ENCODE data around the gene CMTM7. TPM values are rescaled to one million over a fixed set of nuclear protein-coding genes. Genes with fewer than 3 reads are reported as not detected.

The CMTM7 gene
- total and polyA plus RNA-seq, 10 of the 15 experiments (the other 5 are each of a cell fraction or from before 2014, with no cell fraction given), result 3.7 to 36.4 (median 14.7) TPM

DNA sequence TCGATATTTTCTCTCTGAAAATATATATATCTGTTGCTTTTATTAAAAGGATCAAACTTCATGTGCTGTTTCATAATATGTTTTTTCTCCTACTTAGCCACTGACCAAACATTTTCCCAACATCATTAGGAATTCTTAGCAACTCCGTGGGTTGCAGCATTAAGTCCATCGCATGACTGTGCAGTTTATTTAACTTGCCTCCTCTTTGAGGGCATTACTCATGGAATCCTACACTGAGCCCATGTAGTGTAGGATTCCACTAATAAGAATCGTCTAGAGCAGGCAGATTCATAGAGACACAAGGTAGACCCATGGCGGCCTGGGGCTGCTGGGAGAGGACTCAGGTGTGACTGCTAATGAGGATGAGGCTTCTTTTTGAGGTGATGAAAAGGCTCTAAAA lies 61.7 kb downstream of the CMTM7 start:
- in situ Hi-C loops (cut with MboI), result no loop called here
- ATAC-seq, result no peak
- Histone ChIP-seq H3K79me2 (ENCODE audit: control insufficient read depth, insufficient read depth, low read length) (no peaks in the 10 kb centered on the region), H3K9ac (ENCODE audit: control insufficient read depth, insufficient read depth, low read length) (no peak overlapping the region), H3K27me3 (replicated peaks in 1 of 2; ENCODE audit: control insufficient read depth in 2 of 2, insufficient read depth in 2 of 2, low read length in 1 of 2) (no peaks in the 10 kb centered on the region; a peak in 1 of 4 replicates), H3K4me3 (no peak overlapping the region), H2AFZ (ENCODE audit: control insufficient read depth, low read depth, low read length) (no peak overlapping the region), H4K20me1 (ENCODE audit: control insufficient read depth, insufficient read depth) (no peaks in the 10 kb centered on the region), H3K36me3 (ENCODE audit: control insufficient read depth in 2 of 2, insufficient read depth in 2 of 2, low read length in 1 of 2) (peaks cover 0 to 4% of the 10 kb centered on the region in 2 experiments; a peak in 1 of 4 replicates), H3K4me2 (ENCODE audit: control insufficient read depth, insufficient read depth) (no peak overlapping the region), H3K27ac (ENCODE audit: control insufficient read depth, insufficient read depth) (no peak overlapping the region), H3K4me1 (ENCODE audit: control insufficient read depth, insufficient read depth, low read length) (peaks cover 23% of the 10 kb centered on the region), H3K9me3 (replicated peaks; ENCODE audit: control insufficient read depth, insufficient read depth, low read length) (no peaks in the 10 kb centered on the region)
- BruUV-seq (replicated peaks), result no TSS peak
- no peak for TF ChIP-seq SIN3A (IDR thresholded peaks at IDR 0.05; ENCODE audit: low read depth, low read length)
- TF ChIP-seq, protein P1, sequence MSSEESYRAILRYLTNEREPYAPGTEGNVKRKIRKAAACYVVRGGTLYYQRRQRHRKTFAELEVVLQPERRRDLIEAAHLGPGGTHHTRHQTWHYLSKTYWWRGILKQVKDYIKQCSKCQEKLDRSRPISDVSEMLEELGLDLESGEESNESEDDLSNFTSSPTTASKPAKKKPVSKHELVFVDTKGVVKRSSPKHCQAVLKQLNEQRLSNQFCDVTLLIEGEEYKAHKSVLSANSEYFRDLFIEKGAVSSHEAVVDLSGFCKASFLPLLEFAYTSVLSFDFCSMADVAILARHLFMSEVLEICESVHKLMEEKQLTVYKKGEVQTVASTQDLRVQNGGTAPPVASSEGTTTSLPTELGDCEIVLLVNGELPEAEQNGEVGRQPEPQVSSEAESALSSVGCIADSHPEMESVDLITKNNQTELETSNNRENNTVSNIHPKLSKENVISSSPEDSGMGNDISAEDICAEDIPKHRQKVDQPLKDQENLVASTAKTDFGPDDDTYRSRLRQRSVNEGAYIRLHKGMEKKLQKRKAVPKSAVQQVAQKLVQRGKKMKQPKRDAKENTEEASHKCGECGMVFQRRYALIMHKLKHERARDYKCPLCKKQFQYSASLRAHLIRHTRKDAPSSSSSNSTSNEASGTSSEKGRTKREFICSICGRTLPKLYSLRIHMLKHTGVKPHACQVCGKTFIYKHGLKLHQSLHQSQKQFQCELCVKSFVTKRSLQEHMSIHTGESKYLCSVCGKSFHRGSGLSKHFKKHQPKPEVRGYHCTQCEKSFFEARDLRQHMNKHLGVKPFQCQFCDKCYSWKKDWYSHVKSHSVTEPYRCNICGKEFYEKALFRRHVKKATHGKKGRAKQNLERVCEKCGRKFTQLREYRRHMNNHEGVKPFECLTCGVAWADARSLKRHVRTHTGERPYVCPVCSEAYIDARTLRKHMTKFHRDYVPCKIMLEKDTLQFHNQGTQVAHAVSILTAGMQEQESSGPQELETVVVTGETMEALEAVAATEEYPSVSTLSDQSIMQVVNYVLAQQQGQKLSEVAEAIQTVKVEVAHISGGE (CRISPR knock-in tag; IDR thresholded peaks at IDR 0.05), result no peak
- TF ChIP-seq NFIC (IDR thresholded peaks at IDR 0.05; ENCODE audit: low read depth, low read length), result no peak
- TF ChIP-seq PAX5 (IDR thresholded peaks at IDR 0.05; ENCODE audit: borderline replicate concordance, low read depth, low read length), result no peak
- TF ChIP-seq TCF7 (IDR thresholded peaks at IDR 0.05; ENCODE audit: borderline replicate concordance), result no peak
- no peak for TF ChIP-seq CHD1 (IDR thresholded peaks at IDR 0.05; ENCODE audit: low read depth, low read length)
- TF ChIP-seq NFXL1 (IDR thresholded peaks at IDR 0.05; ENCODE audit: borderline replicate concordance), result no peak
- no peak for TF ChIP-seq SUPT20H (IDR thresholded peaks at IDR 0.05; ENCODE audit: borderline replicate concordance, control insufficient read depth, low read depth, low read length)
- no peak for TF ChIP-seq POLR2AphosphoS2 (IDR thresholded peaks at IDR 0.05; ENCODE audit: low read depth, low read length)
- TF ChIP-seq, protein P2, sequence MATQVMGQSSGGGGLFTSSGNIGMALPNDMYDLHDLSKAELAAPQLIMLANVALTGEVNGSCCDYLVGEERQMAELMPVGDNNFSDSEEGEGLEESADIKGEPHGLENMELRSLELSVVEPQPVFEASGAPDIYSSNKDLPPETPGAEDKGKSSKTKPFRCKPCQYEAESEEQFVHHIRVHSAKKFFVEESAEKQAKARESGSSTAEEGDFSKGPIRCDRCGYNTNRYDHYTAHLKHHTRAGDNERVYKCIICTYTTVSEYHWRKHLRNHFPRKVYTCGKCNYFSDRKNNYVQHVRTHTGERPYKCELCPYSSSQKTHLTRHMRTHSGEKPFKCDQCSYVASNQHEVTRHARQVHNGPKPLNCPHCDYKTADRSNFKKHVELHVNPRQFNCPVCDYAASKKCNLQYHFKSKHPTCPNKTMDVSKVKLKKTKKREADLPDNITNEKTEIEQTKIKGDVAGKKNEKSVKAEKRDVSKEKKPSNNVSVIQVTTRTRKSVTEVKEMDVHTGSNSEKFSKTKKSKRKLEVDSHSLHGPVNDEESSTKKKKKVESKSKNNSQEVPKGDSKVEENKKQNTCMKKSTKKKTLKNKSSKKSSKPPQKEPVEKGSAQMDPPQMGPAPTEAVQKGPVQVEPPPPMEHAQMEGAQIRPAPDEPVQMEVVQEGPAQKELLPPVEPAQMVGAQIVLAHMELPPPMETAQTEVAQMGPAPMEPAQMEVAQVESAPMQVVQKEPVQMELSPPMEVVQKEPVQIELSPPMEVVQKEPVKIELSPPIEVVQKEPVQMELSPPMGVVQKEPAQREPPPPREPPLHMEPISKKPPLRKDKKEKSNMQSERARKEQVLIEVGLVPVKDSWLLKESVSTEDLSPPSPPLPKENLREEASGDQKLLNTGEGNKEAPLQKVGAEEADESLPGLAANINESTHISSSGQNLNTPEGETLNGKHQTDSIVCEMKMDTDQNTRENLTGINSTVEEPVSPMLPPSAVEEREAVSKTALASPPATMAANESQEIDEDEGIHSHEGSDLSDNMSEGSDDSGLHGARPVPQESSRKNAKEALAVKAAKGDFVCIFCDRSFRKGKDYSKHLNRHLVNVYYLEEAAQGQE (IDR thresholded peaks at IDR 0.05; ENCODE audit: low read depth, low read length), result no peak
- TF ChIP-seq GATAD2B (conservative IDR thresholded peaks at IDR 0.05; ENCODE audit: low read depth), result no peak
- TF ChIP-seq RFX5 (IDR thresholded peaks at IDR 0.05; ENCODE audit: low read depth, low read length), result no peak
- TF ChIP-seq SMAD1 (IDR thresholded peaks at IDR 0.05; ENCODE audit: low read depth, partially characterized antibody), result no peak
- WGBS (ENCODE audit: insufficient coverage, insufficient replicate concordance, low lambda C conversion rate, missing lambda C conversion rate), result 65% methylated on average over 5 of the region's 5 CpGs
- RAD21 ChIA-PET (ENCODE audit: unreplicated experiment), result interaction anchor here (0.7 to 6.0 kb wide), 3 partner anchors 14 to 814 kb away, joined by 4 to 66 read pairs (median 36); no protein-coding TSS in a partner anchor
- DNase-seq (ENCODE audit: low read depth, low spot score), result no peak
- CTCF ChIA-PET, result no interaction called here
- no peak for FAIRE-seq
- POLR2A ChIA-PET, result no interaction called here
- SMC1A ChIA-PET (ENCODE audit: uncharacterized antibody, unreplicated experiment), result interaction anchor here (9.0 kb wide), 1 partner anchor 13 kb away, joined by 119 read pairs; no protein-coding TSS in a partner anchor
- intact Hi-C loops (cut with micrococcal nuclease; ENCODE audit: unreplicated experiment), result no loop called here
